NOMO-1 treated with DMSO at 0.1 percent for 48 hours (cell line): ENCODE measurements around the gene GPR84.
"Not testable (repeated sequence)": the region's sequence is repeated elsewhere in the genome, so short reads cannot be mapped to it uniquely, and the experiment has no call there.

Experiments used
- DNase-seq: peaks from one replicate; lab custom pipeline; 2025; ENCODE audit not compliant: unreplicated experiment; lab: John Stamatoyannopoulos, UW

Gene GPR84

DNA sequence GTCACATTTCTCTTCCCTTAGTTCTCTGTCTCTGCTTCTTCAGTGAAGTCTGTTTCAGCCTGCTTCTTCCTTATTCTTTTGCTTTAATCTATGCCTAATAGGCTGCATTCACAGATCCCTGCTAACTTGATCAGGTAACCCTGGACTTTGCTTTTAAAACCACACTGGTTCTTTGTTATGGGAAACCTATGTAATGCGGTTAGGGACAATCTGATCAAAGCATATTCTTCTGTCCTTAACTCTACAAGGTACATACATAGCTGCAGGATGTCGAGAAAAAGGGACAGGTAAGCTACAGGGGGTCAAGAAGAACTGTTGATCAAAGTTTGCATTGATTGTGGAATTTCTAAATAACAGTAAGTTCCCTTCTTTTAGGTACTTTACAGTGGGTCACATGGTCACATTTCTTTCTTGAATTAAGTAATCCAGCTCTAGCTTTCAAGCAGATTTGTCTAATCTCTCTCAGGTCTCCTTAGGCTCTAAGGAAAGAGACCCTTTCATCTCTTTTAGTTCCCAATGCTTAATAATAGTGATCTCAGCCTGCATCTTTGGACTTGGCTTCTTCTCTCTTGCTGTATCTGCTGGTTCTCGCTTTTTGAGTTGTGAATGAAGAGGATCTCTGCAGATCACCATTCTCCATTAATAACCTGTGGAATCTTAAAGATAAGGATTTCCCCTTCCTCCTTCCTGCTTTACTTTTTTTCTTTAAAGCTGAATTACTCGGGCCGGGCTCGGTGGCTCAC lies 35.5 kb downstream of the GPR84 start:
- no peak for DNase-seq

DNA sequence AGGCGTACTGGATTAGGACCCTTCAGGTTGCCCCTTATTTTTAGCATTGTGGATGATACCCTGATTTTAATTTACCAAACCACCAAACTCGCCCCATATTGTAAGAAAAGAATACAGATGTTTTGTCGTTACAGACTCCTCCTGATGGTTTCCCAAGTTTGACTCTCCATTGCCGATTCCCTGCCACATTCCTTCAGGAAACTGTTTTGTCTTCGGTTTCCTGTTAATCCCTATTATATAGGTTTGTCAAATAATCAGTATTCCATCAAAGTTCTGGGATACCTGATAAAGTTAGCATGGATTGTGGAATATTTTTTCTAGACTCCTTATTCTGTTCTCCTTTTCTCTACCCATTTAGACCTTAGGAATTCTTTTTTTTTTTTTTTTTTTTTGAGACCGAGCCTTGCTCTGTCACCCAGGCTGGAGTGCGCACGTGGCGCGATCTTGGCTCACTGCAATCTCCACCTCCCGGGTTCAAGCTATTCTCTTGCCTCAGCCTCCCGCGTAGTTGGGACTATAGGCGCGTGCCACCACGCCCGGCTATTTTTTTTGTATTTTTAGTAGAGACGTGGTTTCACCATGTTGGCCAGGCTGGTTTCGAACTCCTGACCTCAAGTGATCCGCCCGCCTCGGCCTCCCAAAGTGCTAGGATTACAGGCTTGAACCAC lies 38.7 kb downstream of the GPR84 start:
- not testable (repeated sequence) for DNase-seq

DNA sequence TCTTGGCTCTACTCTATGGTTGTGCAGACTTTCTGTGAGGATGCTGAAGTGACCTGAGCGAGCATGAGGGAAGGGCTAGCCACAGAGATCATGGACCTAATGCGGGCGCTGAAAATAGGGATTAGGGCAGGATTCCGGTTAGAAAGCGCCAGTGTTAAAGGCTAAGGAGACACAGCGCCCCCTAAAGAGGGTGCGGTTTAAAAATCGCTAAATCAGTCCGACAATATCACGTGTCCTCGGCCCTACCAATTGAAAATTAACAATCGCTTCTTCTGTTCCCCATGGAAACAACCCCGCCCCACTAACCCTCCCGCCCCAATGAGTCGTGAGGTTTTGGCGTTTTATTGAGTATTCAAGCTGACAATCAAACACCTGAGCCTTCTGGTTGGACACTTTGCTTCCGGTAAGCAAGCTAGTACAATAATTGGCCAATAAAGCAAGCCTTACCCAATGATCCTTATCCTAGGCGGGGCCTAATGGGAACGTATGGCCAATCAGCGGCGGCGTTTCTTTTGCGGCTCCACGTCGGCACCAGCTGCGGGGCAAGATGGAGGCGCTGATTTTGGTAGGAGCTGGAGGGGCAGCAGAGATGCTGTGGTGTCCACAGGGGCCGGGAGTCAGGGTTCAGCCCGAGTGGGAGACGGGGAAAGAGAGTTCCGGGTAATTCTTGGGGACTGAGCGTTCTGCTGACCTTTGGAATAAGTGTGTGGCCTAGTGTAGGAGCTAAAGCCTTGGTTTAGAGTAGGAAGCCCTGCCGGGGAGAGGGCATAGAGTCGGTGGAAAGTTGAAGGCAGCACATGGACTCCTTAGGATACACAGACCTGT lies 39.5 kb downstream of the GPR84 start, which contains the start of gene COPZ1:
COPZ1 (plus strand) TSS at position 515 of the 825 bp plus-strand sequence; CDS start at position 548, 33 bp downstream.
- DNase-seq, result peak; percentile 99

DNA sequence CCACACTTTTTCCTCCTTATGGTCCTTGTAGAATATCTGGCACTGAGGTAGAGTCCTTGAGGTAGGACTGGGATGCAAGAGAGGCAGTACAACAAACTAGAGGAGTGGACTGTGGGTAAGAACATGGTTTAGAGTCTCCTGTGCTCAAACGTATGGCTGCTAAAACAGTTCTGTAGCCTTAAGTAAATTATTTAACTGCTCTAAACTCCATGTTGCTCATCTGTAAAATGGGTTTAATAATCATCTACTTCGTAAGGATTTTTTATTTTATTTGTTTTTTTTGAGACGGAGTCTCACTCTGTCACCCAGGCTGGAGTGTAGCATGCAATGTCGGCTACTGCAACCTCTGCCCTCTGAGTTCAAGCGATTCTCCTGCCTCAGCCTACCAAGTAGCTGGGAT lies 42.9 kb downstream of the GPR84 start:
- DNase-seq, result no peak
